K562 (cell line): Measurements from ENCODE around the gene CALD1. TPM values are rescaled to one million over a fixed set of nuclear protein-coding genes. Genes with fewer than 3 reads are reported as not detected.

ENCODE experiments used
- ATAC-seq: fragments of 200-7000 bp; cut with Tn5 transposase; 3 replicates; pipeline ENCODE4 v1.9.1; 2020; ENCODE audit warnings: moderate library complexity
- BruUV-seq: library from RNA; stranded (reverse); fragments of 400-500 nt; replicated peaks from 2 replicates; lab custom pipeline; 2021; lab: Mats Ljungman, UMichigan
- CTCF ChIA-PET: fragments of 300-600 bp; formaldehyde crosslinking; extraction: SDS; loops from one replicate; lab custom pipeline; 2021; ENCODE audit warnings: low intra/inter-chr PET ratio; lab: Yijun Ruan, JAX
- POLR2A ChIA-PET: fragments of 300-600, 350-650 bp; sonication (Branson Sonifier 250); formaldehyde crosslinking; extraction: SDS; loops from one replicate; lab custom pipeline; 2021; ENCODE audit warnings: antibody characterized with exemption, inconsistent platforms; lab: Yijun Ruan, JAX
- DNase-seq, 4 experiments: peaks; one replicate each; pipeline versions ENCODE4 v3.0.0 to v3.0.0-alpha.2; 2011 to 2018; ENCODE audit warnings: low spot score in 3 of 4, mixed read lengths in 3 of 4; ENCODE audit errors: extremely low read depth in 1 of 4
- FAIRE-seq: peaks from 2 replicates; lab custom pipeline; 2011; peaks lifted over from hg19 to GRCh38; lab: Jason Lieb, UNC
- H2AFZ ChIP-seq: 2 replicates; pipeline ENCODE4 v1.6.0; 2011; ENCODE audit warnings: low read depth, low read length, control low read depth, inconsistent platforms
- H3K27ac ChIP-seq: fragments of 200-600 bp; 3 replicates; pipeline ENCODE4 v1.8.0; 2011; ENCODE audit warnings: low read depth, mild to moderate bottlenecking, control low read depth, inconsistent platforms, low read length, moderate library complexity, mixed read lengths; ENCODE audit errors: extremely low read depth
- H3K27me3 ChIP-seq, 2 experiments: fragments of 300-600 bp in 1 of 2; 2 replicates in 1 of 2; 3 replicates in 1 of 2; pipeline versions ENCODE4 v1.6.0 to v1.8.0; 2011; ENCODE audit warnings: inconsistent platforms in 2 of 2, low read length in 2 of 2, mild to moderate bottlenecking in 1 of 2, mixed read lengths in 1 of 2, moderate library complexity in 1 of 2; ENCODE audit not compliant: control insufficient read depth in 2 of 2, insufficient read depth in 2 of 2
- H3K36me3 ChIP-seq: fragments of 300-600 bp; 3 replicates; pipeline ENCODE4 v1.8.0; 2011; ENCODE audit warnings: mild to moderate bottlenecking, low read length, inconsistent platforms; ENCODE audit not compliant: control insufficient read depth, insufficient read depth
- H3K4me1 ChIP-seq, 2 experiments: fragments of 200-600 bp in 1 of 2; replicated peaks in 1 of 2; 2 replicates in 1 of 2; 3 replicates in 1 of 2; pipeline versions ENCODE4 v1.5.1 to v1.8.0; 2011; ENCODE audit warnings: inconsistent platforms in 2 of 2, low read length in 2 of 2, mild to moderate bottlenecking in 1 of 2, mixed read lengths in 1 of 2, moderate library complexity in 1 of 2; ENCODE audit not compliant: control insufficient read depth in 2 of 2, insufficient read depth in 2 of 2
- H3K4me2 ChIP-seq: 2 replicates; pipeline ENCODE4 v1.6.1; 2011; ENCODE audit warnings: low read length, control low read depth, inconsistent platforms, mixed read lengths; ENCODE audit not compliant: insufficient read depth
- H3K4me3 ChIP-seq: fragments of 200-600 bp; sonication (generic), shearing (Covaris generic); 2 replicates; pipeline ENCODE4 v1.5.1; 2016; ENCODE audit warnings: control low read depth, inconsistent platforms
- H3K79me2 ChIP-seq: fragments of 200-600 bp; 3 replicates; pipeline ENCODE4 v1.8.0; 2011; ENCODE audit warnings: low read length, inconsistent platforms; ENCODE audit not compliant: control insufficient read depth, insufficient read depth
- H3K9ac ChIP-seq, 2 experiments: 2 replicates each; pipeline versions ENCODE4 v1.6.0 to v1.6.1; 2011; ENCODE audit warnings: low read depth in 2 of 2, low read length in 2 of 2, control low read depth in 1 of 2, inconsistent platforms in 1 of 2, mild to moderate bottlenecking in 1 of 2, mixed read lengths in 1 of 2; ENCODE audit not compliant: insufficient read depth in 1 of 2
- H3K9me1 ChIP-seq: one replicate; pipeline ENCODE4 v1.6.0; 2011; ENCODE audit warnings: inconsistent platforms, mild to moderate bottlenecking, low read length, moderate library complexity; ENCODE audit not compliant: control insufficient read depth, insufficient read depth
- H3K9me3 ChIP-seq: replicated peaks from 2 replicates; pipeline ENCODE4 v1.5.1; 2011; ENCODE audit warnings: low read depth, low read length, inconsistent platforms; ENCODE audit not compliant: control insufficient read depth, insufficient read depth
- H4K20me1 ChIP-seq: replicated peaks from 2 replicates; pipeline ENCODE4 v1.6.1; 2011; ENCODE audit warnings: low read length, inconsistent platforms, mixed read lengths; ENCODE audit not compliant: control insufficient read depth, insufficient read depth
- ESRRB ChIP-seq: fragments of 250-450 bp; sonication (Bioruptor Pico); IDR thresholded peaks from 2 replicates; pipeline ENCODE4 v1.5.0; 2020; ENCODE audit warnings: mild to moderate bottlenecking, moderate library complexity, borderline replicate concordance
- GTF3C2 ChIP-seq: IDR thresholded peaks from 3 replicates; pipeline ENCODE4 v1.6.1; 2011; ENCODE audit warnings: borderline replicate concordance, mild to moderate bottlenecking, moderate library complexity; ENCODE audit not compliant: insufficient read length; ENCODE audit errors: extremely low read depth
- PML ChIP-seq: IDR thresholded peaks from 2 replicates; pipeline ENCODE4 v1.6.1; 2012; ENCODE audit warnings: low read length, inconsistent platforms
- THRA ChIP-seq: fragments of 450-650 bp; IDR thresholded peaks from 2 replicates; pipeline ENCODE4 v1.6.1; 2017; ENCODE audit warnings: mild to moderate bottlenecking, moderate library complexity
- WGBS: fragments of 100-300 bp; shearing (Covaris generic); methylation state at CpG from one replicate; pipeline ENCODE4 v1.1.6; 2016; ENCODE audit warnings: low coverage, mixed read lengths; ENCODE audit not compliant: insufficient coverage; ENCODE audit errors: missing lambda C conversion rate; 5-methylcytosine and 5-hydroxymethylcytosine counted together
- in situ Hi-C: fragments of 300-500 bp; cut with MboI; formaldehyde crosslinking; loops from 4 replicates; pipeline ENCODE4 v1.15.0; 2018; ENCODE audit warnings: inconsistent platforms, mixed read lengths
- intact Hi-C: fragments of 100-400 bp; cut with micrococcal nuclease; formaldehyde crosslinking; loops from 2 replicates; pipeline ENCODE4 v1.14.2; 2022
- polyA plus RNA-seq, 8 experiments: library from polyadenylated mRNA; depleted of rRNA in 4 of 8; stranded (reverse) in 5 of 8; unstranded in 3 of 8; fragments of >200 nt; fragmentation: Nextera tagmentation in 2 of 8; fragmentation: Illumina TruSeq in 1 of 8; extraction: Ambion mirVana in 2 of 8; extraction: Trizol in 1 of 8; gene quantifications; 2 replicates each; pipeline versions ENCODE4 v1.2.1 to v1.2.3, GENCODE V29; 2011 to 2014; ENCODE audit warnings: inconsistent platforms in 1 of 8, missing spikeins in 1 of 8
- total RNA-seq, 7 experiments: library from RNA; depleted of rRNA in 6 of 7; stranded (reverse); fragments of >200 nt in 6 of 7; fragmentation: Illumina TruSeq in 2 of 7; extraction: Trizol in 2 of 7; gene quantifications; 2 replicates each; pipeline versions ENCODE4 v1.2.1 to v1.2.3, GENCODE V29; 2011 to 2021; ENCODE audit warnings: low replicate concordance in 1 of 7

CALD1 gene
- total and polyA plus RNA-seq, 9 of the 15 experiments (the other 6 are each of a cell fraction or from before 2014, with no cell fraction given) = 0.40 TPM; not detected in 8

- CTCF ChIA-PET = no interaction called here
- no peaks in the 10 kb centered on the region for H3K9me1 ChIP-seq
- 0% methylated on average over 1 of the region's 1 CpG for WGBS
- no peak overlapping the region for H3K9ac ChIP-seq
- intact Hi-C loops (no loop called here), in situ Hi-C loops (no loop called here)
- no peak overlapping the region for H3K4me2 ChIP-seq
- POLR2A ChIA-PET = no interaction called here
- ATAC-seq (no peak), FAIRE-seq (no peak), DNase-seq (no peak)
- BruUV-seq = no TSS peak
- no peak overlapping the region for H2AFZ ChIP-seq
- H3K4me1 ChIP-seq = no peaks in the 10 kb centered on the region
- no peak overlapping the region for H3K27ac ChIP-seq
- no peak overlapping the region for H3K4me3 ChIP-seq
- no peaks in the 10 kb centered on the region for H3K36me3 ChIP-seq
- H4K20me1 ChIP-seq = no peaks in the 10 kb centered on the region
- H3K79me2 ChIP-seq = no peaks in the 10 kb centered on the region
- TF ChIP-seq ESRRB (CRISPR knock-in tag) = no peak
- TF ChIP-seq GTF3C2 = no peak
- no peak for TF ChIP-seq THRA
- no peak for TF ChIP-seq PML
- no peaks in the 10 kb centered on the region for H3K9me3 ChIP-seq
- H3K27me3 ChIP-seq = peaks cover 5 to 17% of the 10 kb centered on the region in 2 experiments
These were observed 15.5 kb upstream of the CALD1 start for GRCh38 chr7:134763960-134764359.
